ENCODE results near the gene SCAMP5.

Gene SCAMP5, protein sequence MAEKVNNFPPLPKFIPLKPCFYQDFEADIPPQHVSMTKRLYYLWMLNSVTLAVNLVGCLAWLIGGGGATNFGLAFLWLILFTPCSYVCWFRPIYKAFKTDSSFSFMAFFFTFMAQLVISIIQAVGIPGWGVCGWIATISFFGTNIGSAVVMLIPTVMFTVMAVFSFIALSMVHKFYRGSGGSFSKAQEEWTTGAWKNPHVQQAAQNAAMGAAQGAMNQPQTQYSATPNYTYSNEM
- total RNA-seq: 0.27 to 1.0 (median 0.54) reads per million in 4 donors

DNA sequence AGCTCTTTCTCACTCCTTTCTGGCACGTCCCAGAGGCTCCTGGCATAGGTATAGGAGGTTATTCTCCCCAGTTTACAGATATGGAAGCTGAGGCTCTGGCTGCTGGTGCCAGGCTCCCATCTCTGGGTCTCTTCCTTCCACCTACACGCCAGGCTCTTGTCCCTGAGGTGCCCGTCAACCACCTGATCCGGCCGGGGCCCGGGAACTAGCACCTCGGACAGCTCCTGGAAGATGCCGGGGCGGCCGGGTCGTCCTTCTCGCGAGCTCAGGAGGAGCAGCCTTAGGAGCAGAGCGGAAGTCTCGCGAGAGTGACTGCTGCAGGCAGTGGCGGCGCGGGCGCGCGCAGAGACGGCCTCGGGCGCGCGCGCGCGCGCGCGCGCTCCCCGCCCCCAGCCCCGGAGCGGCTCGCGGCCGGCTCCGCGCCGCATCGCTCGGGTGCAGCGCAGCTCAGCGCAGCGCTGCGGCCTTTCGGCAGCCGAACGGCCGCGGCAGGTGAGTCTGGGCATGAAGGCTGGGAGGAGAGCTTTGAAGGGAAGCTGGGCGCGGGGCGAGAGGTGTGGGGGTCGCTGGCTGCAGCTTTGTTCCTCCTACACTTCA lies at the start of gene SCAMP5:
Gene SCAMP5, plus strand, starts transcription at position 382 of the 597 bp plus-strand sequence. CDS start 16,277 bp downstream, outside the sequence.
- DNase-seq: peak; percentile 83 to 89 (median 86)

DNA sequence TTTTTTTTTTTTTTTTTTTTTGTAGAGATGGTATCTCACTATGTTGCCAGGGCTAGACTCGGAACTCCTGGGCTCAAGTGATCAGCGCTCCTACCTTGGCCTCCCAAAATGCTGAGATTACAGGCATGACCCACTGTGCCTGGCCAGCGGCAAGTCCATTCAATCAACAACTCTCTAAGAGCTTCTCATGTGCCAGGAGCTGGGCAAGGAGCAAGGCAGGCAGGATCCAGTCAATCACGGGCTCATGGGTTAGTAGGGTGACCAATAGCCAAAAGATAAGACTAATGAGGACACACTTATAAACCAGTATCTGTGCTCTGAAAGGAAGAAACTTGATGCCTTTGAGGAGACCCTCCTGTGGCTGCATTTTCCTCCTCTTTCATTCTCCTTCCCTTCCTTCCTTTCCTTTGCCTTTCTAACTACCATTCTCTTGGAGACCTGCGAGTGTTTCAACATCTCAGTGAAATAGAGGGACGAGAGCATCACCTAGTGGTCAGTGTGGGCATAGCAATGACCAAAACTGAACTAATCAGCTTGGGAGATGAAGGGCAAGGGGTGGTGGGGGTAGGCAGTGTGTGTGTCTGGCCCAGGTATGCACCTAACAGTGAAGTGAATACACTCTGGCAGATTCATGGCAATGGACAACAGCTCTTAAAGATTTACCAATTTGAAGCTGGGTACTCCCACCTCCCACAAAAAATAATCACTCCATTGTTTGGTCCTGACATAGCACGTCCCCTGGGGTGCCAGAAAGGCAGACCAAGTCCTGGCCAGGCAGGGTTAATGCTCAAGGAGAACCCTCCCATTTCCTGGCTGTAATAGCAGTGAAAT lies 45.1 kb upstream of the SCAMP5 start:
- peak; percentile 40 to 79 (median 64) for DNase-seq

DNA sequence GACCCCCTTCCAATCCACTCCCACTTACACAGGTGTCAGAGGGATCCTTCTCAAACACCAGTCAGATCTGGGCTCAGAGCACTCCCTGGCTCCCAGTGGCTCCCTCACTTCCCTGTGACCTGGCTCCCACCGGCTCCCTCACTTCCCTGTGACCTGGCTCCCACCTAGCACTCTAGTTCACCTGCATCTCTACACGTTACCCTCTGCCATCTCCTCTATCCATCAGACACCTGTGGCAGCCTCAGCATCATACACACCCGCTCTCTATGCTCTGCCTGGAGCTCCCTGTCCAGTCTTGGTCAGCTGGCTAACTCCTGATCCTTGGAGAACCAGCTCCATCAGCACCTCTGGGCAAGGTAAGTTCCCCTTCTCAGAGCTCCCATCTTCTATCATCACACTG lies 44.4 kb upstream of the SCAMP5 start:
- no peak for DNase-seq

DNA sequence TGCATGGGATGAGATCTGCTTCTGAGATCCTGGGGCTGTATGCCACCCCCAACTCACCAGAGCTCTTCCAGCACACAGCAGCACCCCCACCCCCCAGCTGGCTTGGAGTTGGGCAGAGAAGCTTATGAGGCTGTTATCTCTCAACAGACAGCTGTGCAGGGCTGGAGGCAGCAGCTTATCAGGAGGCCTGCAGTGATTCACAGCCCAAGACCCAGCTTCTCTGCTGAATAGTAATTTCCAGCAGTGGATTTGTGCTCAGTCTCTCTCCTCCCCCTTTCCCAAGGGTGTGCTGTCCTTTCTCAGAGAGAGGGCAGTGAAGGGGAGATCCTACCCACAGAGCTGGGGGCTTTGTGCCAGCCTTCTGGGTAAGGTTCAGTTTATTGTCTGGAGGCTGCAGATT lies 40.8 kb upstream of the SCAMP5 start:
- no peak for DNase-seq

DNA sequence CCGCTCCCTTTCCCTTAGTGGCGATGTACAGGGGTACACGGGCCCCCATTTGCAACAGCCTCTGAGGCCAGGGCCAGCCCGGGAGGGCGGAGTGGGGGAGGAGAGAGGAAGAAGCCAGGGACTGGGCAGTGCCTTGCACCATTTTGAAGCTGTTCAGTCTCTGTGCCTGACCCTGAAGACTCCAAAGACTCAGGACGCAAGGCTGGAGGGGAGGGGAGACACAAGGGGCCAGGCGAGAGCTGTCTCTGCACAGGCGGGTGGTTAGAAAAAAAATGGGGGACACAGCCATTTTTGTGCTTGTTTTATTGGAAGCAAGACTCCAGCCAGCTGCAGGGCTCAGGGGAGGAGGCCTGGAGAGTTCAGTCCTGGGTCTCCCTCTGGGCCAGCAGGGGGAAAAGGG lies 40.3 kb upstream of the SCAMP5 start:
- no peak for DNase-seq

DNA sequence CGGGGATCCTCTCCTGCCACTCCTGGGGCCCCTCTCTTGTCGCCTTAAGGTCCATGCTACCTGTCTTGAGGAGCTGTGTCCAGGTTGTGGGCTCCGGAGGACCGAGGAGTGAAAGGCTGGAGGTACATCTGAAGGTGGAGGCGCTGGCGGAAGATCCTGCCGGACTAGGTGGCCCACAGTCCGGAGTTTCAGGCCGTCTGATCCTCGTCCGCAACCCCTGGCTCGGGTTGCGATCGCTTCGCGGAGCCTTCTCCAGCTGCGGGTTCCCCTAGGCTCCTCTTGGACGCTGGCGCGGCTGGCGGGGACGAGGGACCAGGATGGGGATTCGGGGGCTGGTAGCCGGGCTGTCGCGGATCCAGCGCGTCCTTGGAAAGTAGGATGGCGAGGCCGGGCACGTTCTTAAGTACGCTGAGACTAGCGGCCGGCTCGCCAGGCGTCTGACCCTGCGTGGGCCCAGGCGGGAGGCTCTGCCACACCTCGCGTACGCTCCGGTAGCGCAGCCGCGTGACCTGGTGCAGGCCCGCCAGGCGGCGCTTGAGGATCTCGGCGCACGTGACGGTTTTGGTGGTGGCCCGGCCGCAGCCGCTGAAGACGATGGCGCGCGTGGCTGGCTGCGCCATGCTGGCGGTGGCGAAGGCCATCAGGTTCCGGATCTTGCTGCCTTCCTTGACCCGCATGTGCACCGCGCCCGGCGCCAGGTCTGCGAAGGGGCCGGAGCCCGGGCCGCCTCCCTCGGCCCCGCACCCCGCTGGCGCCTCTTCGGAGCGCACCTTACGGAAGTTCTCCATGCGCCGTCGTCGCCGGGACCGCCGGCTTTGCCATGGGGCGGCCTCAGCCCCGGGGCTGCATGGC lies 39.3 kb upstream of the SCAMP5 start:
- DNase-seq: peak; percentile 18 to 78 (median 45)

DNA sequence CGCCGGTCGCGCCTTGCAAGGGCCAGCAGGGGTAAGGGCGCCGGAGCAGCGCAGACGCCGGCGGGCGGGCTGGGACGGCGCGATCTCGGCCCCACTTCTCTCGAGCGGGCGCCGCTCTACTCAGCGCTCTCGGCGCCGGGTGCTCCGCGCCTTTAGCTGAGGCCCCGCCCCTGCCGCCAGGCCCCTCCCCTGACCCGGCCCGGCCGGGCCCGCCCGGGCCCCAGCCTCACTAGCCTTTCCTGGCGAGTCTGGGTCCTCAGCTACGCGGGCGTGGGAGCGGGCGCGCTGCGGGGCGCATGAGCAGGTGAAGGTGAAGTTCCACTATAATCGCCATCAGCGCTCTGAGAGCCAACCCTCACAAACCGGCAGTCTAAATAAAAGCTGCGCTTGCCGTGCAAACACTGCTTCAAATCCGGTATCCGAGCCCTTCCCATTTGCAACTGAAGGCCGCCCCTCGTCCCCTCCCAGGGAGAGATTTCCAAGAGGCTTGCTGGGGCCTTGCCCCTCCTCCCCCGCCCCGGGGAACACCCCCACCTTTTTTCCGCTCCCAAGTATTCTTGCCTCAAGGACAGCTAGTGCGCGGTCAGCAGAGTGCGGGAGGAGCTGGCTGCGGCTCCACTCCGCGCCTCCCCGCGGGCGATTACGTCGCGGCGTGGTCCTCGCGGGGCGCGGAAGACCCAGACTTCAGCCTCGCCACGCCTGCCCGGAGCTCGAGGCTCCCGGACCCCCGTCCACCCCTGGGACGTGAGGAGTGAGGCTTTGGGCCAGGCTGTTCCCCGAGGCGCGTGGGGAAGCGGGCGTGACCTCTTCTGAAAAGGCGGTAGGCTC lies 38.5 kb upstream of the SCAMP5 start, which contains the start of gene RPP25:
Gene RPP25, minus strand, starts transcription at position 125 of the 828 bp plus-strand sequence. CDS start 189 bp downstream, outside the sequence.
- peak; percentile 28 to 71 (median 46) for DNase-seq

DNA sequence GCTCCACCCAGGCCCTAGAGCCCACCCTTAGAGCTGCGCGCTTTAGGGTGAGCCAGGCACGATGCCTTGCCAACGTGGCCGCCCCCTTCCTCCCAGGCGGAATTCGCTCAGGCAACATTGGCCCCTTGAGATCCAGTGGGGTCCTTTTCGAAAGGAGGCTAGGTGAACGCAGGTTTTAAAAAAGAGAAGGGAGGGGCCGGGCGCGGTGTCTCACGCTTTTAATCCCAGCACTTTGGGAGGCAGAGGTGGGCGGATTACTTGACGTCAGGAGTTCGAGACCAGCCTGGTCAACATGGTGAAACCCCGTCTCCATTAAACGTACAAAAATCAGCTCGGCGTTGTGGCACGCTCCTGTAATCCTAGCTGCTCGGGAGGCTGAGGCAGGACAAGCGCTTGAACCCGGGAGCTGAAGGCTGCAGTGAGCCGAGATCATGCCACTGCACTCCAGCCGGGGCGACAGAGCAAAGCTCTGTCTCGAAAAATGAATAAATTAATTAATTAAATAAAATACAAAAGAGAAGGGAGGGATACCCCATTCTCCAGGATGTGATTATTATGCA lies 37.8 kb upstream of the SCAMP5 start:
- DNase-seq: no peak

DNA sequence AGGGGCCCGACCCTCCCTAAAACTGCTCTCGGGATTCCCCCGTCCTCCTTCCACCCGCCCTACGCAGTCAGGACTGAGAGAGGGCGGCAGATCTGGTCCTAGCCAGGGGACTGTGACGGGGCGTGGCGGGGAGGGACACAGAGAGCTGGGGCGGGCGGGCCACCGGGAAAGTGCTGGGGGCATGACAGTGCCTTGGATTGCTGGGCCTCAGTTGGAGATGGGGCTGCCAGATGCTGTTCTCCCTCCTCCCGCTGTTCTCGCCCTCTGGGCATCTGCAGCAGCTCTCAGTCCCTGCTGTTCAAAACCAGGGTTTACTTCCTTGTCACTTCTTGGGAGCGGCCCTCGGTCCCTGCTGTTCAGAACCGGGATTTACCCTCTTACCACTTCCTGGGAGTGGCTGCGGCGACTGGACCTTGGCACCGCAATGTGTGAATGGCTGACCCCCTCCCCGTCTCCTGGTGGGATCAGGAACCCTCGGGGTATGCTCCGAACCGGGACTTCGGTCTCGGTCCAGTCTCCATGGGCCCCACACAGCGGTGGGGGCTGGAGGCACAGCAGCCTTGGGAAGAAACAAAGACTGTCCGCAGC lies 36.9 kb upstream of the SCAMP5 start:
- DNase-seq: no peak

DNA sequence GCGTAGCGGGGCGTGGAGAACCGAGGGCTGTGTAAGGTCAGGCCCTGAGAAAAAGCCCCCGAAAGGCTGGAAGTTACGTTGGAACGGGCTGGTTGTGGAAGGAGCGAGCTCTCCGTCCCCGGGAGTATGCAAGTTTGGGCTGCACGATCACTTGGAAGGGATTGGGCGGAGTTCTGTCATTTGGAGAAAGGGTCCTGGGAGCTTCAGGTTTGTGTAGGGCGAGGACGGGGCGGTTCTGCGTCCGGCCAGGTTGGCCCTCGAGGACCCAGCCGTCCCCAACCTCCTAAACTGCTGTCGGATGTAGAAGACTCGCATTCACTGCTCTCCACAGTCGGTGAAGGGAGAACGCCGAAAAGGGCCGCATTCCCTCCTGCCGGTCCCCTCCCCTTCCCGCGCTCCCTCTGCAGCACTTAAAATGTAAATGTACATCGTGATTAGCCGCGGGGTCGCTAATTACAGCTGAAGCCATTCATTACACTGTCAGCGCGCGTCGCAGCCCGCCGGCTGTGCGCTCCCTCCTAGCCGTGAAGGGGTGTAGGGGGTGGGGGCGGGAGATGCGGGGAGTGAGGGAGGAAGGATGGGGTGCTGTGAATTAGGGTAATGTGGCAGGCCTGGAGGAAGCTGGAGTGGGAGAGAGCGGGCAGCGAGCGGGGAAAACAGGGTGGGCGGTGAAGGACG lies 36.3 kb upstream of the SCAMP5 start:
- no peak for DNase-seq

DNA sequence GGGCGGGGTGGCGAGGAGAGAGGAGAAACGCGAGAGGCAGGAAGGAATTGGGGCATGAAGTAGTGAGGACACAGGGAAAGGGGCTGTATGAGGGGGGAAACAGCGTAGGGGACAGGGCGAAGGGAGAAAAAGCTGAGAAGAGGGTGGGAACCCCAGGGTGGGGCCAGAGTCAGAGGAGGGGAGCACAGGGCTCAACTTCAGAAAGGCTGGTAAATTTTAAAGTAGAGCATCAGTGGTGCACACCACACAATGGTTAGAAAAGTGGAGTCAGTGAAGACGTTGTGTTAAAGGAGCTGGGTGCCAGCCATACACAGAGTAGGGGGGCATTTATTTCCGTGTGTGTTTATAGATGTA lies 35.8 kb upstream of the SCAMP5 start:
- no peak for DNase-seq

DNA sequence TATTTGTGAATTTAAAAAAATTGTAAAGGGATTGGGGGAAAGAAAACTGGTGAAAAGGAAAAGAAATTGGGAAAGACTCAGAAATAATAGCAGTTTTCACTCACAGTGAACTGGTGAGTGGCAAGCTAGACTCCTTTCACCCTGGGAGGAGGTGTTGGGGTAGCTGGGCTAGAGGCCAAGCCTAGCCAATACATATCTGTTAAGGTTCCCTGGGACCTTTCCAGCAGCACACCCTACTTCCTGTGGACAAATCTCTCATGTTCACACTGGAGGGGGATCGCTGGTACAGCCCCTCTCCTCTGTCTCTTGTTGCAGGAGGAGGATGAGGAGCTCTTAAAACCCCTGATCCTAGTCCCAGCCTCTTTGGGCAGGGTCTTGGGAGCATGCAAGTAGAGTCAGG lies 35.1 kb upstream of the SCAMP5 start:
- no peak for DNase-seq

DNA sequence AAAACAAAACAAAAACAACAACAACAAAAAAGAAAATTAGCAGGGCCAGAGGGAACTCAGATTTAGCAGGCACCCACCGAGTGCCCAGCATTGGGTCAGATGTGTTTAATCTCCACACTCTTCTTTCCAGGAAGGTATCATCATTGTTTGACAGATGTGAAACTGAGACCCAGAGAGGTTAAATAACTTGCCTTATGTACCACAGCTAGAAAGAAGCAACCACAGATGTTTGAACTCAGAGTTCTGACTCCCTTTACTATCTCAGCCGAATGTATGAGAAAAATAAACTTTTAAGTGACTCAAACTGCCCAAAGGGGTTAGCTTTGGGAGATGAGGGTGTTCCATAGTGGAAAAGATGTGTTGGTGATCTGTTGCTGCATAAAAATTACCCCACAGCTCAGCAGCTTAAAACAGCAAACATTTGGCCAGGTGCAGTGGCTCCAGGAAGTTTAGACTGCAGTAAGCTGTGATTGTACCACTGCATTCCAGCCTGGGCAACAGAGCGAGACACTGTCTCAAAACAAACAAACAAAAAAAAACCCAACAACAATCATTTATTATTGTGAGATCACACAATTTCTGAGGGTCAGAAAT lies 34.3 kb upstream of the SCAMP5 start:
- no peak for DNase-seq

DNA sequence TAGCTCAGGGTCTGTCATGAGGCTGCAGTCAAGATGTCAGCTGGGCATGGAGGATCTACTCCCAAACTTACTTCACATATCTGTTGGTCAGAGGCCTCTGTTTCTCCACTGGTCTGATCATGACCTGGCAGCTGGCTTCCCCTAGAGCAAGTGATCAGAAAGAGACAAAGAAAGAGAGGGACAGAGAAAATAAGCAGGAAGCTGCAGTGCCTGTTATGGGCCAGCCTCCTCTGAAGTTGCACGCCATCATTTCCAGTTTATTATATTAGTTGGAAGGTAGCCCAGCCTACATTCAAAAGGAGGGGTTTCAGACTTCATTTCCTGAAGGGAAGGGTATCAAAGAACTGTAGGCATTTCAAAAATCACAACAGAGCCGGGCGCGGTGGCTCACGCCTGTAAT lies 33.7 kb upstream of the SCAMP5 start:
- no peak for DNase-seq

DNA sequence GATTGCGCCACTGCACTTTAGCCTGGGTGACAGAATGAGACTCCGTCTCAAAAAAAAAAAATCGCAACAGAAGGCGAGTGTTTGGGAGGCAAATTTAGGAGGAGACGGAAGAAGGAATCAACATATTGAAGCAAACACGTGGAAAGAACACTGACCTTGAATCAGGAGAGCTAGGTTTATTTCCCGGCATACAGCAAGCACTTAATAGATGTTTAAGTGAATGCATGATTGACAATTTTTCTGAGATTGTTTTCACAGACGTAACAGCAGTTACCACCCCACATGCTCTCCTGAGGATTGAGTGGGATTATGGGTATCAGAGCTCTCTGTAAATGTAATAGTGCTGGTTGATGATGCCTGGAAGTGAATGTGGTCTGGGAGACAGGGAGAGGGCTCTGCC lies 33.1 kb upstream of the SCAMP5 start:
- DNase-seq: no peak

DNA sequence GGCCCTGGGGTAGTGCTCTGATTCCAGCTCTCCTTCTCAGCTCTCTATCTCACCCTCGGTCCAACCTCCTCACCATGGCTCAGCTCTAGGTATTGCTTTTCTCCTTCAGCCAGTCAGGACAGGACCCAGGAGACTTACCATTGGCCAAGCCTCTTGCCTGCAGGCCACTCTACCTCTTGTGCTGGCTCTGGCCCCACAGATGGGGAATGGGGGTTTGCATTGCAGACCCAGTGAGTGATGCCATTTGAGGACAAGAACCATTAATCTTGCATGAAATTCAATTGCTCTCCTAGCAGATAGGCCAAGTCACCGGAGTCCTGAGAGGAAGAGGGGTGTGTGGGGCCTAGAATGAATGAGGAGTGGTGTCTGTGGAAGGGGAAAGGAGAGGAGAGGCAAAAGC lies 32.7 kb upstream of the SCAMP5 start:
- no peak for DNase-seq

DNA sequence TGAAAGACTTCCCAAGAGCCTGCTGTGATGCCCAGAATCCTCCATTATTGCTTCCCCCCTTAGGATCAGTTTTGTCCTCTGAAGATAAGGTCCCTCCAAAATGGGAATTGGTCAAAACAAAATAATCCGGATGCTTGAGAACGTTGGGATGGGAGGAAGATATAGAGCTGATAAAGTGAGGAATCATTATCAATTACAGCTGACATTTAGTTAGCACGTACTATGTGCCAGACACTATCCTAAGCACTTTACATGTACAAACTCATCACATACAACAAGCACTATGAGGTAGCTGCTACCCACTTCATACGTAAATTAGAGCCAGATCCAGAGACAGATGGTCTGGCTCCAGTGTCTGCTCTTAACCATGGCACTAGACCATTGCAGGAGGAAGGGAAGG lies 32.1 kb upstream of the SCAMP5 start:
- no peak for DNase-seq

DNA sequence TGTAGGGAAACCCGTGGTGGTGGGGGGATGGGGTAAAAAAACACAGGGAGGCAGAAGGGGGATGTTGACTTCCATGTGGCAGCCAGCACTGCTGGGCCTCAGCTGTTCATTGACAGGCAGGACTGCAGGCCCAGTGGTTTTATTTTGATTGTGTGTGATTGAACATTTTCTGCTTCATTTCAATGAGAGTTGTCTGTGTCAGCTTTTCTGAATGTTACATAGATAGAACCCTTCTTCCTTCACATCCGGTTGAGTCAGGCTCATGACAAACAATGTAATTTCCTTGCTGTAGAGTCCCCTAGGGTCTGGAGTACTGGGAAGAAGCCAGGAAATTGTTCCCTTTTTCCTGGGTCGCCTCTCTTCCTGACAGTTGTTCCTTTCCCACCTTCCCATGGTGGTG lies 30.6 kb upstream of the SCAMP5 start:
- no peak for DNase-seq

DNA sequence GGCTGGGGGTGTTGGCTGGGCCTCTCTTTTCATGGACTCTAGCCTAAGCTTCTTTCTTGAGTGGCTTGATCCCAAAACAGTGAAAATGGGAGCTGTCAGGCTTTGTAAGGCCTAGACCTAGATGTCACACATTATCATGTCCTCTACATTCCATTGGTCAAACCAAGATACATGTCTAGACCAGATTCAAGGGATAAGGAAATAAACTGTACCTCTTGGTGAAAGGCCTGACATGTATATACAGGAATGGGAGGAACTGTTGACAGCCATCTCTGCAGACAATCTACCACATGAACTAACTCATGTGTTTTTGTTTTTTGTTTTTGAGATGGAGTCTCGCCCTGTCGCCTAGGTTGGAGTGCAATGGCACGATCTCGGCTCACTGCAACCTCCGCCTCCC lies 27.7 kb upstream of the SCAMP5 start:
- DNase-seq: no peak

DNA sequence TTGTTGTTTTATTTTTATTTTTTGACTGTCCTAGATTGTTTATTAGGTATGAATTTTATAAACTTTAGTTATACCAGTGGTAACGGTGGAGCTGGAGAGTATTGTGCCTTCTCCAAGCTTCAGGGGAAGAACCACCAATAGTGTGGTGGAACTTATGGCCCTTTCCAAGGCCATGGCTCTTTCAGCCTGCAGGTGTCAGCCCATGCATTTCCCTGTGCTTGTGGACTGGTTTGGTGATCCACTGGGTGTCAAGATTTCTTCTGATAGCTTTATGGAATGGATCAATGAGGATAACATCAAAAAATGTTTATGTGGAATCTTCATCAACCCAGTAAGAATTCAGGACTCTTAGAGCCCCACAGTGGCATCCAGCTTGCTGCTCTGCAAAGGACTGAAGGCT lies 19.2 kb upstream of the SCAMP5 start:
- no peak for DNase-seq
